SK-N-SH (cell line): ENCODE measurements around the gene HDLBP. TPM values are rescaled to one million over a fixed set of nuclear protein-coding genes. Genes with fewer than 3 reads are reported as not detected.

ENCODE experiments used
- CTCF ChIA-PET: fragments of 300-600, 350-600 bp; formaldehyde crosslinking; extraction: SDS; loops from one replicate; lab custom pipeline; 2021; lab: Yijun Ruan, JAX
- POLR2A ChIA-PET: fragments of 350-600 bp; sonication (Branson Sonifier 250); formaldehyde crosslinking; extraction: SDS; loops from one replicate; lab custom pipeline; 2020; ENCODE audit warnings: antibody characterized with exemption, inconsistent platforms; lab: Yijun Ruan, JAX
- DNase-seq: peaks from one replicate; pipeline ENCODE4 v3.0.0; 2012
- H2AFZ ChIP-seq: fragments of 200-600 bp; sonication (generic); 2 replicates; pipeline ENCODE4 v1.8.1; 2016; ENCODE audit warnings: antibody characterized with exemption, mild to moderate bottlenecking, low read depth
- H3F3A ChIP-seq: fragments of 200-600 bp; sonication (generic); replicated peaks from 2 replicates; pipeline ENCODE3; 2016; ENCODE audit warnings: antibody characterized with exemption, mild to moderate bottlenecking; ENCODE audit not compliant: insufficient read depth
- H3K27ac ChIP-seq, 2 experiments: fragments of 200-500 bp in 1 of 2; fragments of 200-600 bp in 1 of 2; sonication (Bioruptor generic) in 1 of 2; sonication (generic), shearing (Covaris generic) in 1 of 2; 2 replicates each; pipeline versions ENCODE4 v1.5.1 to v1.6.1; 2014 to 2016; ENCODE audit warnings: low read depth in 2 of 2, inconsistent platforms in 1 of 2, low read length in 1 of 2, mild to moderate bottlenecking in 1 of 2, mixed read lengths in 1 of 2
- H3K27me3 ChIP-seq: fragments of 200-600 bp; sonication (generic), shearing (Covaris generic); 2 replicates; pipeline ENCODE4 v1.6.1; 2016; ENCODE audit warnings: mixed run types; ENCODE audit not compliant: insufficient read depth
- H3K36me3 ChIP-seq, 2 experiments: fragments of 200-500 bp in 1 of 2; fragments of 200-600 bp in 1 of 2; sonication (Bioruptor generic) in 1 of 2; sonication (generic) in 1 of 2; replicated peaks in 1 of 2; 2 replicates each; pipeline versions ENCODE3 to v1.5.1; 2014 to 2016; ENCODE audit warnings: low read length in 1 of 2, mild to moderate bottlenecking in 1 of 2; ENCODE audit not compliant: insufficient read depth in 2 of 2, control insufficient read depth in 1 of 2
- H3K4me1 ChIP-seq, 2 experiments: fragments of 200-500 bp in 1 of 2; fragments of 200-600 bp in 1 of 2; sonication (Bioruptor generic) in 1 of 2; sonication (generic), shearing (Covaris generic) in 1 of 2; 2 replicates each; pipeline versions ENCODE4 v1.5.1 to v1.6.1; 2014 to 2016; ENCODE audit warnings: low read depth in 1 of 2, low read length in 1 of 2, mixed run types in 1 of 2; ENCODE audit not compliant: insufficient read depth in 2 of 2, control insufficient read depth in 1 of 2
- H3K4me2 ChIP-seq: fragments of 200-600 bp; sonication (generic), shearing (Covaris generic); 2 replicates; pipeline ENCODE4 v1.6.1; 2017; ENCODE audit warnings: mixed run types
- H3K4me3 ChIP-seq, 2 experiments: fragments of 200-500 bp in 1 of 2; fragments of 200-600 bp in 1 of 2; sonication (Bioruptor generic) in 1 of 2; sonication (generic), shearing (Covaris generic) in 1 of 2; 2 replicates each; pipeline versions ENCODE4 v1.5.1 to v1.8.1; 2014 to 2016; ENCODE audit warnings: low read depth in 2 of 2, inconsistent platforms in 1 of 2, low read length in 1 of 2, mild to moderate bottlenecking in 1 of 2, mixed read lengths in 1 of 2, moderate library complexity in 1 of 2
- H3K79me2 ChIP-seq: fragments of 200-600 bp; sonication (generic); 2 replicates; pipeline ENCODE4 v1.8.1; 2017; ENCODE audit warnings: mild to moderate bottlenecking; ENCODE audit not compliant: insufficient read depth
- H3K9ac ChIP-seq: fragments of 200-600 bp; sonication (generic); 2 replicates; pipeline ENCODE4 v1.6.1; 2017; ENCODE audit warnings: mixed run types
- H3K9me2 ChIP-seq: fragments of 200-600 bp; sonication (generic); 2 replicates; pipeline ENCODE4 v1.6.1; 2017; ENCODE audit warnings: mixed run types
- H3K9me3 ChIP-seq: fragments of 200-600 bp; sonication (generic); 2 replicates; pipeline ENCODE4 v1.6.1; 2017; ENCODE audit warnings: mixed run types, mild to moderate bottlenecking, moderate library complexity
- H4K20me1 ChIP-seq: fragments of 200-600 bp; sonication (generic); 2 replicates; pipeline ENCODE4 v1.6.1; 2017; ENCODE audit warnings: mild to moderate bottlenecking, mixed run types; ENCODE audit not compliant: insufficient read depth
- CHD2 ChIP-seq: fragments of 150-350 bp; IDR thresholded peaks from 2 replicates; pipeline ENCODE4 v1.6.1; 2018; ENCODE audit warnings: low read length; ENCODE audit not compliant: partially characterized antibody
- EP300 ChIP-seq, 2 experiments: IDR thresholded peaks; 2 replicates each; pipeline versions ENCODE4 v1.4.0 to v1.6.1; 2012; ENCODE audit warnings: borderline replicate concordance in 1 of 2, low read depth in 1 of 2, low read length in 1 of 2
- FOSL2 ChIP-seq: IDR thresholded peaks from 2 replicates; pipeline ENCODE4 v1.4.0; 2012; ENCODE audit warnings: low read depth, mild to moderate bottlenecking, moderate library complexity, borderline replicate concordance
- FOXJ3 ChIP-seq: sonication (generic); formaldehyde crosslinking; IDR thresholded peaks from 2 replicates; pipeline ENCODE4 v1.5.1; 2020; ENCODE audit warnings: mild to moderate bottlenecking, missing genetic modification reagents
- FOXM1 ChIP-seq: IDR thresholded peaks from 2 replicates; pipeline ENCODE4 v1.4.0; 2012; ENCODE audit warnings: low read depth, mild to moderate bottlenecking
- IRF3 ChIP-seq: fragments of 150-350 bp; IDR thresholded peaks from 2 replicates; pipeline ENCODE4 v1.6.1; 2016; ENCODE audit warnings: mild to moderate bottlenecking, low read depth, low read length
- MEF2A ChIP-seq: IDR thresholded peaks from 2 replicates; pipeline ENCODE4 v1.4.0; 2012; ENCODE audit warnings: low read depth, borderline replicate concordance
- NFIC ChIP-seq: IDR thresholded peaks from 2 replicates; pipeline ENCODE4 v1.4.0; 2012; ENCODE audit warnings: borderline replicate concordance
- POLR2AphosphoS5 ChIP-seq: IDR thresholded peaks from 2 replicates; pipeline ENCODE4 v1.6.1; 2012; ENCODE audit warnings: low read depth, low read length
- RCOR1 ChIP-seq: fragments of 150-350 bp; IDR thresholded peaks from 2 replicates; pipeline ENCODE4 v1.6.1; 2017; ENCODE audit warnings: antibody characterized with exemption, low read length
- RFX5 ChIP-seq: IDR thresholded peaks from 2 replicates; pipeline ENCODE4 v1.6.1; 2012; ENCODE audit warnings: mild to moderate bottlenecking, improper control_type of control experiment, low read length
- SMC3 ChIP-seq: IDR thresholded peaks from 2 replicates; pipeline ENCODE4 v1.6.1; 2012; ENCODE audit warnings: low read depth, low read length, improper control_type of control experiment
- TAF1 ChIP-seq: IDR thresholded peaks from 2 replicates; pipeline ENCODE4 v1.6.1; 2012; ENCODE audit warnings: low read depth, mild to moderate bottlenecking, low read length, moderate library complexity, borderline replicate concordance
- TEAD4 ChIP-seq: IDR thresholded peaks from 2 replicates; pipeline ENCODE4 v1.4.0; 2012; ENCODE audit warnings: mild to moderate bottlenecking, borderline replicate concordance; ENCODE audit not compliant: insufficient read depth
- YY1 ChIP-seq: IDR thresholded peaks from 2 replicates; pipeline ENCODE4 v1.4.0; 2012; ENCODE audit warnings: low read depth, mild to moderate bottlenecking
- WGBS: methylation state at CpG from one replicate; pipeline ENCODE4 v1.1.6; 2017; ENCODE audit warnings: low lambda C conversion rate; 5-methylcytosine and 5-hydroxymethylcytosine counted together
- polyA plus RNA-seq, 3 experiments: library from polyadenylated mRNA; depleted of rRNA; stranded (reverse); fragments of >200 nt; gene quantifications; 2 replicates each; pipeline ENCODE4 v1.2.3, GENCODE V29; 2012
- TF ChIP-seq, protein P1 (sequence below): IDR thresholded peaks from 2 replicates; pipeline ENCODE4 v1.4.0; 2012; ENCODE audit warnings: low read depth

Gene HDLBP
- polyA plus RNA-seq, 1 of the 3 experiments (the other 2 are of a cell fraction), result 263 TPM

- POLR2A ChIA-PET, result interaction anchor here (0.7 to 3.8 kb wide), 2 partner anchors 11 to 21 kb away, joined by 3 to 24 read pairs; partner anchors contain the start of genes HDLBP and SEPTIN2
- TF ChIP-seq RCOR1 (0 out of 2 replicates have a peak, but pooled peaks have one; percentile 35), EP300 (IDR thresholded peaks at IDR 0.05; ENCODE audit: borderline replicate concordance in 1 of 2, low read depth in 1 of 2, low read length in 1 of 2) (peak in 1 of 2 experiments; percentile 19; a peak in 1 of 4 replicates), IRF3 (no peak), CHD2 (peak; percentile 29), RFX5 (no peak)
- TF ChIP-seq, all 33 proteins: peak for 3
Measured at GRCh38 chr2:241304039-241304670, 11.3 kb downstream of the HDLBP start.

GRCh38 chr2:241302759-241303651, 12.5 kb downstream of the HDLBP start:
- H3K27ac ChIP-seq, result peak overlapping the region in 1 of 2 experiments; percentile 85; a peak in 2 of 4 replicates
- peaks cover 3% of the 10 kb centered on the region for H3F3A ChIP-seq
- H2AFZ ChIP-seq, result no peak overlapping the region
- no peak overlapping the region for H3K4me2 ChIP-seq
- H3K4me1 ChIP-seq, result peaks cover 0 to 36% of the 10 kb centered on the region in 2 experiments; a peak in 1 of 4 replicates
- H3K4me3 ChIP-seq, result no peak overlapping the region
- POLR2A ChIA-PET, result interaction anchor here (1.2 to 3.8 kb wide), 2 partner anchors 10 to 12 kb away, joined by 3 to 24 read pairs; partner anchors contain the start of genes HDLBP and SEPTIN2
- H3K9me2 ChIP-seq, result no peaks in the 10 kb centered on the region
- H3K9ac ChIP-seq, result no peak overlapping the region
- CTCF ChIA-PET, result interaction anchor here (0.9 to 3.7 kb wide), 4 partner anchors 11 to 28 kb away, joined by 3 to 22 read pairs (median 6); partner anchors contain the start of genes HDLBP and SEPTIN2
- H3K36me3 ChIP-seq, result peaks cover 0 to 6% of the 10 kb centered on the region in 2 experiments
- peaks cover 89% of the 10 kb centered on the region for H4K20me1 ChIP-seq
- no peaks in the 10 kb centered on the region for H3K27me3 ChIP-seq
- 85% methylated on average over 12 of the region's 13 CpGs for WGBS
- peak; percentile 14 for DNase-seq
- H3K9me3 ChIP-seq, result no peaks in the 10 kb centered on the region
- TF ChIP-seq FOXJ3, result no peak
- no peak for TF ChIP-seq POLR2AphosphoS5
- no peak for TF ChIP-seq MEF2A
- TF ChIP-seq, protein P1, sequence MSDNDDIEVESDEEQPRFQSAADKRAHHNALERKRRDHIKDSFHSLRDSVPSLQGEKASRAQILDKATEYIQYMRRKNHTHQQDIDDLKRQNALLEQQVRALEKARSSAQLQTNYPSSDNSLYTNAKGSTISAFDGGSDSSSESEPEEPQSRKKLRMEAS, result no peak
- no peak for TF ChIP-seq TEAD4
- TF ChIP-seq SMC3, result no peak
- no peak for TF ChIP-seq CHD2
- TF ChIP-seq FOSL2, result no peak
- no peak for TF ChIP-seq FOXM1
- TF ChIP-seq YY1, result no peak
- TF ChIP-seq NFIC, result no peak
- no peak for TF ChIP-seq TAF1
- peaks cover 99% of the 10 kb centered on the region for H3K79me2 ChIP-seq

More at GRCh38 chr2:241304039-241304670, 11.3 kb downstream of the HDLBP start:
- WGBS, result 98% methylated on average over 5 of the region's 5 CpGs
- no peaks in the 10 kb centered on the region for H3K9me3 ChIP-seq
- H3K4me1 ChIP-seq, result peaks cover 0 to 38% of the 10 kb centered on the region in 2 experiments; a peak in 1 of 4 replicates
- no peak overlapping the region for H3K4me3 ChIP-seq
- peak; percentile 55 for DNase-seq
- H3K27ac ChIP-seq, result peak overlapping the region in 1 of 2 experiments; percentile 85; a peak in 2 of 4 replicates
- peaks cover 0 to 6% of the 10 kb centered on the region in 2 experiments for H3K36me3 ChIP-seq
- H4K20me1 ChIP-seq, result peaks cover 91% of the 10 kb centered on the region
- H2AFZ ChIP-seq, result no peak overlapping the region
- H3F3A ChIP-seq, result no peaks in the 10 kb centered on the region
- no peaks in the 10 kb centered on the region for H3K9me2 ChIP-seq
- H3K79me2 ChIP-seq, result peaks cover 99% of the 10 kb centered on the region
- no peak overlapping the region for H3K9ac ChIP-seq
- no peaks in the 10 kb centered on the region for H3K27me3 ChIP-seq
- no peak overlapping the region for H3K4me2 ChIP-seq
- CTCF ChIA-PET, result interaction anchor here (0.7 to 3.7 kb wide), 3 partner anchors 10 to 86 kb away, joined by 3 to 22 read pairs (median 3); partner anchors contain the start of genes HDLBP and SEPTIN2
